Vagina (tissue), 2 donors: ENCODE measurements around the gene TDRKH. TPM values are rescaled to one million over a fixed set of nuclear protein-coding genes. Genes with fewer than 3 reads are reported as not detected.

Source experiments
- DNase-seq, 2 donors: peaks; one replicate each; pipeline ENCODE4 v3.0.0-alpha.2; 2017; ENCODE audit errors: extremely low spot score in 2 of 2
- H3K27ac ChIP-seq: fragments of 200-600 bp; sonication (generic); one replicate; pipeline ENCODE4 v1.5.1; 2019
- H3K27me3 ChIP-seq: fragments of 200-600 bp; sonication (generic); one replicate; pipeline ENCODE4 v1.5.1; 2019
- H3K36me3 ChIP-seq, 2 donors: fragments of 200-600 bp; sonication (generic); one replicate each; pipeline ENCODE4 v1.5.1; 2017 to 2019
- H3K4me1 ChIP-seq: fragments of 200-600 bp; sonication (generic); one replicate; pipeline ENCODE4 v1.5.1; 2019
- H3K4me3 ChIP-seq, 2 donors: fragments of 200-600 bp; sonication (generic); 1 replicate in 1 of 2; 2 replicates in 1 of 2; pipeline ENCODE4 v1.5.1; 2016 to 2019
- H3K9me3 ChIP-seq: fragments of 200-600 bp; sonication (generic); one replicate; pipeline ENCODE4 v1.5.1; 2019
- POLR2A ChIP-seq, 2 donors: fragments of 450-650 bp; IDR thresholded peaks; one replicate each; pipeline ENCODE4 v1.6.1; 2017; ENCODE audit warnings: antibody characterized with exemption in 2 of 2, mild to moderate bottlenecking in 2 of 2, moderate library complexity in 2 of 2
- POLR2AphosphoS5 ChIP-seq, 2 donors: sonication (generic); formaldehyde crosslinking; IDR thresholded peaks; one replicate each; pipeline ENCODE4 v1.9.0; 2017; ENCODE audit warnings: antibody characterized with exemption in 2 of 2, mild to moderate bottlenecking in 2 of 2, low read depth in 1 of 2; ENCODE audit not compliant: insufficient read depth in 1 of 2
- intact Hi-C: fragments of 100-400 bp; cut with DNase I; formaldehyde crosslinking; loops from one replicate; pipeline ENCODE4 v1.15.1; 2023
- total RNA-seq: library from RNA; depleted of rRNA; stranded (reverse); fragments of >200 nt; gene quantifications from one replicate; pipeline ENCODE4 v1.2.3, GENCODE V29; 2016
- TF ChIP-seq, protein P1 (sequence below), 3 experiments: fragments of 450-650 bp in 2 of 3; fragments of 200-600 bp in 1 of 3; sonication (generic) in 1 of 3; IDR thresholded peaks; one replicate each; pipeline ENCODE4 v1.5.1; 2017 to 2019; ENCODE audit warnings: antibody characterized with exemption in 3 of 3, mild to moderate bottlenecking in 2 of 3, moderate library complexity in 2 of 3

Gene TDRKH
- total RNA-seq, 1 donor from 2014 or later = 5.2 TPM

DNA sequence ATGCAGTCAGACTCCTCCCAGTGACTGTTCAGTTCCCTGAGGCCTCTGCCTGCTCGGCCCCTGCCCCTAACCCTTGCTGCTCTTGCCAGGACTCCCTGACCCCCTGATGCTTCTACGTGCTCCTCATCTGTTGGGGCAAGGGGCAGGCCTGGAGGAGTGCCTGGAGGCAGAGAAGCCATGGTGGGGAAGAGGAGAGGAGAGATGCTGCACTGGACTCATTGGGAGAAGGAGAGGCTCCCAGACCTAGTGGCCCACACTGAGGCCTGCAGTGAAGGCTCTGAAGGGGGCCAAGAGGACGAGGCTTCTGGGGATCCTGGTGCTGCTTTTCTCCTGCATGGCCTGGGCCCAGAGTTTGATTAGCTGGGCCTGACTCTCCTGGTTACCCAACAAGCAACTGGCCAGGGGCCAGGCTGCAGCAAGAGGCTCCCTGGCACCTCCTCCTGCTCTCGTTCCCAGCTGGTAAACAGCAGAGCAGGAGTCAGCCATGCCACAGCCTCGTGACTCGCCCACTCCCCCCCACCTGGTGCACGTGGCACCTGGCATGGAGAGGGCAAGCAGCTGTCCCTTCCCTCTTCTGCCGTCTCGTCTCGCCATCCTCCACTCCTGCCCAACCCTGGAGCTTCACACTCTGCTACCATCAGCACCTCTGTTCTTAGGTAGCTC lies 42.1 kb upstream of the TDRKH start:
- H3K4me1 ChIP-seq = peaks cover 25% of the 10 kb centered on the region
- intact Hi-C loops = no loop called here
- no peak overlapping the region for H3K27ac ChIP-seq

DNA sequence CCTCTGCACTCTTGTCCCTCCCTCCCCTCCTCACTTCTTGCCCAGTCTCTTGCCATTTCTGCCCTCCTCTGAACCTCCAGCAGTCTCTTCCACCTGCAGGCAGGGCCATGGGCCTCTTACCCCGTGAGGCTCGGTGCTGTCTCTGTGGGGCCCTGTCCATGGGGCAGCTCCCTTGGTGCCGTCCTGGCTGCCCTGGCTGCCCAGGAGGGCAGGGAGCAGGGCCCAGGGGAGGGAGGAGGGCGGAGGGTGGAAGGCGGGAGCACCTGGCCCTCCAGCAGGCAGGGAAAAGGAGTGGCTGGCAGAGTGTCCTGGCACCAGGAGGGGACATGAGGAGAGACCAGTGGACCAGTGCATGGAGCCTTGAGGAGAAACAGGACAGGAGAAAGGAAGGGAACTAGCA lies 41.3 kb upstream of the TDRKH start, which contains the start of gene RORC:
RORC (minus strand) TSS at position 198 of the 400 bp plus-strand sequence; CDS start at position 160, 38 bp downstream.
- Histone ChIP-seq H3K4me3 (peak within 1 kb of the TSS in 1 of 2 donors; percentile 7), H3K27me3 (no peaks in the 10 kb centered on the region), H3K27ac (no peak within 1 kb of the TSS), H3K4me1 (peaks cover 25% of the 10 kb centered on the region), H3K36me3 (no peaks in the 10 kb centered on the region), H3K9me3 (no peaks in the 10 kb centered on the region)
- no peak for TF ChIP-seq POLR2A (IDR thresholded peaks at IDR 0.05)
- TF ChIP-seq, protein P1, sequence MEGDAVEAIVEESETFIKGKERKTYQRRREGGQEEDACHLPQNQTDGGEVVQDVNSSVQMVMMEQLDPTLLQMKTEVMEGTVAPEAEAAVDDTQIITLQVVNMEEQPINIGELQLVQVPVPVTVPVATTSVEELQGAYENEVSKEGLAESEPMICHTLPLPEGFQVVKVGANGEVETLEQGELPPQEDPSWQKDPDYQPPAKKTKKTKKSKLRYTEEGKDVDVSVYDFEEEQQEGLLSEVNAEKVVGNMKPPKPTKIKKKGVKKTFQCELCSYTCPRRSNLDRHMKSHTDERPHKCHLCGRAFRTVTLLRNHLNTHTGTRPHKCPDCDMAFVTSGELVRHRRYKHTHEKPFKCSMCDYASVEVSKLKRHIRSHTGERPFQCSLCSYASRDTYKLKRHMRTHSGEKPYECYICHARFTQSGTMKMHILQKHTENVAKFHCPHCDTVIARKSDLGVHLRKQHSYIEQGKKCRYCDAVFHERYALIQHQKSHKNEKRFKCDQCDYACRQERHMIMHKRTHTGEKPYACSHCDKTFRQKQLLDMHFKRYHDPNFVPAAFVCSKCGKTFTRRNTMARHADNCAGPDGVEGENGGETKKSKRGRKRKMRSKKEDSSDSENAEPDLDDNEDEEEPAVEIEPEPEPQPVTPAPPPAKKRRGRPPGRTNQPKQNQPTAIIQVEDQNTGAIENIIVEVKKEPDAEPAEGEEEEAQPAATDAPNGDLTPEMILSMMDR (IDR thresholded peaks at IDR 0.05) = no peak
- TF ChIP-seq POLR2AphosphoS5 (IDR thresholded peaks at IDR 0.05; ENCODE audit: insufficient read depth in 1 of 2, low read depth in 1 of 2) = no peak
- intact Hi-C loops = no loop called here
- no peak for DNase-seq

More for the DNA sequence above, 42.1 kb upstream of the TDRKH start:
- H3K36me3 ChIP-seq = no peaks in the 10 kb centered on the region
- no peaks in the 10 kb centered on the region for H3K27me3 ChIP-seq
- TF ChIP-seq POLR2A (IDR thresholded peaks at IDR 0.05) (no peak), POLR2AphosphoS5 (IDR thresholded peaks at IDR 0.05; ENCODE audit: insufficient read depth in 1 of 2, low read depth in 1 of 2) (peak in 1 of 2 donors; percentile 22)
- no peak overlapping the region for H3K4me3 ChIP-seq
- DNase-seq = no peak
- H3K9me3 ChIP-seq = no peaks in the 10 kb centered on the region

DNA sequence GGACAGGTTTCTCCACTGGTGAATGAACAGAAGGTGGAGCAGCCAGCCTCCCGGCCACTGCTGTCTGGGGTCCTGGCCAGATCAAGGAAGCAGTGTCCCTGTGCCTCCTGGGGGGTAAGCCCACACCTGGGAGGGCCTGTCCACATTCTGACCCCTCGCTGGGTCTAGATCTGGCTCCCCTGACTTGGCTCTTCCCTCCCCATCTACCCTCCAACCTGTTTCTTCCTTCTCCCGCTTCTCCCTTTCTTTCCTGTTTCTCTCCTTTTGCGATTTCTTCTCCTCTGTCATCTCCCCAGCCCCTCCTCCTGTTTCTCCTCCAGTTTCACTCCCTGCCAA lies 40.9 kb upstream of the TDRKH start:
- no peak for DNase-seq
- intact Hi-C loops = no loop called here
- Histone ChIP-seq H3K27me3 (no peaks in the 10 kb centered on the region), H3K36me3 (no peaks in the 10 kb centered on the region), H3K27ac (no peak overlapping the region), H3K4me3 (peak overlapping the region in 1 of 2 donors; percentile 7), H3K4me1 (peaks cover 25% of the 10 kb centered on the region), H3K9me3 (no peaks in the 10 kb centered on the region)
- TF ChIP-seq, protein P1 (IDR thresholded peaks at IDR 0.05) = no peak
- TF ChIP-seq POLR2AphosphoS5 (IDR thresholded peaks at IDR 0.05; ENCODE audit: insufficient read depth in 1 of 2, low read depth in 1 of 2) (no peak), POLR2A (IDR thresholded peaks at IDR 0.05) (no peak)

DNA sequence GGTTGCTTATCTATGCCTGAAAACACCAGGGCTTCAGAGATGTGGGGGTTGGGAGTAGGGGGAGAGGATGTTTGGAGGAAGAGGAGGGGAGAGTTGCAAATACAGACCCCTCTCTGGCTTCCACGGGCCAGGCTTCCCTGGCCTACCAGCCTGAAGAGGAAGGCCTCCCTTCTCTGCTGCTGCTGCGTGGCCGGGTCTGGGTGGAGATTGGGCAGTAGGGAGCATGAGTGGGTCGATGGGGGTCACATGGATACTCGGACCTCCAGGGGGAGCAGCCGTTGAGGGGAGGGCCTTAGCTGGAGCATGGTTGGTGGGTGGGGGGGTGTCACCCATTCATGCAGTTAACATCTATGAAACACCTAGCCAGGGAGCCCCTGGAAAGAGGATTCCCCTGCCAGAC lies 39.8 kb upstream of the TDRKH start:
- no peaks in the 10 kb centered on the region for H3K9me3 ChIP-seq
- no peak overlapping the region for H3K27ac ChIP-seq
- DNase-seq = no peak
- no peak overlapping the region for H3K4me3 ChIP-seq
- H3K27me3 ChIP-seq = no peaks in the 10 kb centered on the region
- TF ChIP-seq POLR2AphosphoS5 (IDR thresholded peaks at IDR 0.05; ENCODE audit: insufficient read depth in 1 of 2, low read depth in 1 of 2) (no peak), POLR2A (IDR thresholded peaks at IDR 0.05) (no peak)
- TF ChIP-seq, protein P1 (IDR thresholded peaks at IDR 0.05) = no peak
- no peaks in the 10 kb centered on the region for H3K36me3 ChIP-seq
- intact Hi-C loops = no loop called here
- peaks cover 25% of the 10 kb centered on the region for H3K4me1 ChIP-seq

DNA sequence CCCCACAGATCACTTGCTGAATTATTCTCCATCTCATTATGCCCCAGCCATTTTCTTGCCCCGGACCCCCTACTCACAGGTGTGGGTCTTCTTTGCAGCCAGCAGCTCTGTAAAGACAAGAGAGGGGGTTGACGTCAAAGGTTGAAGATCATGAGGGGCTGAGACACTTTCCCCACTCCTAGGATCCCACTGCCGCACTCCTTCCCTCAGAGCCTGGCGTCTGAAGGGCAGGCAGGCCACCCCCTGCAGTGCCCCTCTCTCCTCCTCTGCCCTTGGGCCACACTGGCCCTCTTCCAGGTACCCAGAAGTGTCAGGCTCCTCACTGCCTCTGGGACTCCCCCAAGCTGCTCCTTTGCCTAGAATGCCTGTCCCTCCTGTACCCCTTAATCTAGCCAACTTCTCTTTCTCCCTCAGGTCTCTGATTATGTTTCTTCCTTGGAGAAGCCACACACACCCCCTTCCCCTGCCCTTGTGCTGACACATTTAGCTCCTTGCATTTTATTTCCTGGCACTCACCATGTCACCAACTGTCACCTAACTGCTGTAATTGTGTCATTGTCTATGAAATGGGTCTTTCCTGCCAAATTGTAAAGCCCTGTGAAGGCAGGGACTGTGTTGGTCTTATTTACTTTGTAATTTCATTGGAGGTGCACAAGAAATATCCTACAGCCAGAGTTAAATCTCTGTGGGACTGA lies 39.2 kb upstream of the TDRKH start:
- TF ChIP-seq POLR2A (IDR thresholded peaks at IDR 0.05) = no peak
- TF ChIP-seq, protein P1 (IDR thresholded peaks at IDR 0.05) = no peak
- no peak for TF ChIP-seq POLR2AphosphoS5 (IDR thresholded peaks at IDR 0.05; ENCODE audit: insufficient read depth in 1 of 2, low read depth in 1 of 2)
- no peak for DNase-seq
- peaks cover 25% of the 10 kb centered on the region for H3K4me1 ChIP-seq
- intact Hi-C loops = no loop called here
- H3K4me3 ChIP-seq = no peak overlapping the region
- no peaks in the 10 kb centered on the region for H3K9me3 ChIP-seq
- no peak overlapping the region for H3K27ac ChIP-seq
- H3K27me3 ChIP-seq = no peaks in the 10 kb centered on the region
- no peaks in the 10 kb centered on the region for H3K36me3 ChIP-seq
